Epidermal melanocyte (primary cell): ENCODE results near the gene MAZ.
A peak's percentile ranks its signal among the peaks of the same experiment; 100 is the strongest.
"Not testable (repeated sequence)": the region's sequence is repeated elsewhere in the genome, so short reads cannot be mapped to it uniquely, and the experiment has no call there.

Source experiments
- DNase-seq: peaks from one replicate; pipeline ENCODE4 v3.0.0; 2011; ENCODE audit warnings: low spot score; ENCODE audit not compliant: insufficient read length

MAZ gene

GRCh38 chr16:29784157-29784556 lies 22.2 kb upstream of the MAZ start:
- no peak for DNase-seq

DNA sequence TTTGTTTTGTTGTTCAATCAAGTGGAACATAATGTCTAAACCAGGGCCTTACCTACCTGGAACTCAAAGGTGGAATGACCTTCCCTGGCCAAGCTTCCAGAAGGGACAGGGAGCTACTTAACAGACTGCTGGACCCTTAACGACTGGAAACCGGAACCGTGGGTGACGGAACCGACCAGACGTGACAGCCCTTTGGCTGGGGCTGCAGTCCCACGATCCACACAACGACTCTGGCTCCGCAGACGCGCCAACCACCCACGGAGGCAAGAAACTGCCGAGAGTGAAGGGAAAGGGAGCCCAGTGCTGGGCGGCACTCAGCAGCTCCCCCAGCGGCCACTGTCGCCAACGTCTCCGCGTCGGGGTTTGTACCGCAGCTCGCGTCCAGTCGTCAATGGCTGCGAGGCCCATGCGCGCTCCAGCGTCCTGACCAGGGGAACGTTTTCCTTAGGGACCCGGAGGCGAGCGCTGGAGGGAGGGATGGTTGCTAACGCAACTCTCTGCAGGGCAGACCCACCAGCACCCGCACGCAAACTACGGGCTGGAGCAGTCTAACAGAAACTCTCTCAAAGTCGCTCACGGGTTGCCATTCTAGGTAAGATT lies 21.3 kb upstream of the MAZ start:
- DNase-seq: peak; percentile 65

DNA sequence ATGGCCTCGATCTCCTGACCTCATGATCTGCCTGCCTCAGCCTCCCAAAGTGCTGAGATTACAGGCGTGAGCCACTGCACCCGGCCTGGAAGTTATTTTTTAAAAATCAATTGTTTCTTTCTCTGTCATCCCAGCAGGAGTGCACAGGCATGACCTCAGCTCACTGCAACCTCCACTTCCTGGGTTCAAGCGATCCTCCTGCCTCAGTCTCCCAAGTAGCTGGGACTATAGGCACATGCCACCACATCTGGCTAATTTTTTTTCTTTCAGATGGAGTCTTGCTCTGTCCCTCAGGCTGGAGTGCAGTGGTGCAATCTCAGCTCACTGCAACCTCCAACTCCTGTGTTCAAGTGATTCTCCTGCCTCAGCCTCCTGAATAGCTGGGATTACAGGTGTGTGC lies 19.2 kb upstream of the MAZ start:
- not testable (repeated sequence) for DNase-seq

DNA sequence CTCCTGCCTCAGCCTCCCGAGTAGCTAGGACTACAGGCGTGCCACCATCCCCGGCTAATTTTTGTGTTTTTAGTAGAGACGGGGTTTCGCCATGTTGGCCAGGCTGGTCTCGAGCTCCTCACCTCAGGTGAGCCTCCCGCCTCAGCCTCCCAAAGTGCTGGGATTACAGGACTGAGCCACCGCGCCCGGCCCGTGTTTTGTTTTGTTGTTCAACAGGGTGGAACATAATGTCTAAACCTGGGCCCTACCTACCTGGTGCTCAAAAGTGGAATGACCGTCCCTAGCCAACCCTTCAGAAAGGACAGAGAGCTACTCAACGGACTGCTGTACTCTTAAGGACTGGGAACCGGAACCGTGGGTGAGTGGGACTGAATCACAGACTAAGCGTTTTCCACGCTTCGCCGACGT lies 16.6 kb upstream of the MAZ start:
- DNase-seq: no peak

DNA sequence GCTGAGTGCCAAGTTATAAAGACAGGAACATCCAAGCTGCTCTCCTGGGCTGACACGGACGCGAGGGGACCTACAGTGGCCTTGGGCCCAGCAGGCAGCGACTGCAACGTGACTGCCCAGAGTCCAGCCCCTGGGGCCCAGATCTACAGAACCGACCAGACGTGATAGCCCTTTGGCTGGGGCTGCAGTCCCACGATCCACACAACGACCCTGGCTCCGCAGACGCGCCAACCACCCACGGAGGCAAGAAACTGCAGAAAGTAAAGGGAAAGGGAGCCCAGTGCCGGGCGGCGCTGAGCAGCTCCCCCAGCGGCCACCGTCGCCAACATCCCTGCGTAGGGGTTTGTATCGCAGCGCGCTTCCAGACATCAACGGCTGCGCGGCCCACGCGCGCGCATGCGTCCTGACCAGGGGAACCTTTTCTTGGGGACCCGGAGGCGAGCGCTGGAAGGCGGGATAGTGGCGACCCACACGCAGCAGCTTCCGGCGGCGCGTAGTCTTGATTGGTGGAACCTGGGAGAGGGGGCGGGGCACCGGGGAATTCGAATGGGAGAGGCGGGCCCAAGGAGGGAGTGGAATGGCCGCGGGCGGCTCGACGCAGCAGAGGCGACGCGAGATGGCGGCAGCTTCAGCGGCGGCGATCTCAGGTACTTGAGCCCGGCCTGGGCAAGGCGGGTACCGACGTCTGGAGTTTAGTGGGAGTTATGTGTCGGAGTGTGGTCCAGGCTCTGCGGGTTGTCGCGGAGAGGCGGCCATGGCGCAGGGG lies 16.0 kb upstream of the MAZ start, which contains the start of gene KIF22:
KIF22 (plus strand) TSS at position 569 of the 766 bp plus-strand sequence; CDS start at position 578, 9 bp downstream.
- peak; percentile 98 for DNase-seq

GRCh38 chr16:29790949-29791844 lies 15.1 kb upstream of the MAZ start:
- no peak for DNase-seq

DNA sequence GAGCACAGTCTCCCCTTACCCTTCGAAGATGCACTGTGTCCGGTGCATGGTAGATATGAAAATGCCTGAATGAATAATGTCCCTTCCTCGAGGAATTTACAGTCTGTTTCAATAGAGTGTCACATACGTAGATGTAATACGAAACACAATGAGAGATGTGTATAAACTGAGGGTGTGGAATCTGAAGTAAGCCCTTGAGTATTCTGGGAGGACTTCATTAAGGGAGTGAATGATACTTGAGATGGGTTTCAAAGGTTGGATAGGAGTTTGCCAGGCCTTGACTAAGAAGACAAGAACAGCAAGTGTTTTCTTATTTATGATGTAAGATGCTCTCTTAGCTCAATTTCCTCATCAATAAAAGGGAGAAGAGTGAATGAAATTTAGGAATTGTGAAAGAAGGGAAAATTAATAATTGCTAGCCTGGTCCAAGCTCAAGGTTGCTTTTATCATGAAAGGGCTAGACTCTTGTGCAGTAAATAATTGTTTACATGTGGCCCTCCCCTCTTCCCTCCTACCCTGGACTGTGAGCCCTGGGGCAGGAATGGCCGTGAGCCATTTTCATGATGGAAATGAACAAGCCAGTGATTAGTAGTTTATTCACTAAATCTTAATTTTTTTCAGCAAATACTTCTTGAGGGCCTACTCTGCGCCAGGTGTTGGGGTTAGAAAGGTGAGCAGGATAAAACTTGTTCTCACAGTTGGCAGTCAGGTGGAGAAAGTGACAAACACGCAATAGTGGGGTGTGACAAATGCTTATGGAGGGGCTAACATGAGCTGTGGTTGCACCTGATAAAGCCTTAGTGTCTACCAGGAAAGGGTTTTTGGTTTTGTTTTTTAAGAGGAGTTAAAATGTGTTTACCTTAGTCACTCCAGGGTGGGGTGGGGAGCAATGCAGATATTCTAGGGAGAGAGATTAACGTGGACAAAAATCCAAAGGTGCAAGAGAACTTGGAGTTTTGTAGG lies 14.2 kb upstream of the MAZ start:
- no peak for DNase-seq

GRCh38 chr16:29793153-29793552 lies 13.2 kb upstream of the MAZ start:
- DNase-seq: not testable (repeated sequence)

- DNase-seq: no peak
Measured at GRCh38 chr16:29794231-29794710, 12.1 kb upstream of the MAZ start.

GRCh38 chr16:29802416-29802935 lies 3.9 kb upstream of the MAZ start:
- DNase-seq: no peak

GRCh38 chr16:29804020-29804419 lies 2.3 kb upstream of the MAZ start:
- no peak for DNase-seq

DNA sequence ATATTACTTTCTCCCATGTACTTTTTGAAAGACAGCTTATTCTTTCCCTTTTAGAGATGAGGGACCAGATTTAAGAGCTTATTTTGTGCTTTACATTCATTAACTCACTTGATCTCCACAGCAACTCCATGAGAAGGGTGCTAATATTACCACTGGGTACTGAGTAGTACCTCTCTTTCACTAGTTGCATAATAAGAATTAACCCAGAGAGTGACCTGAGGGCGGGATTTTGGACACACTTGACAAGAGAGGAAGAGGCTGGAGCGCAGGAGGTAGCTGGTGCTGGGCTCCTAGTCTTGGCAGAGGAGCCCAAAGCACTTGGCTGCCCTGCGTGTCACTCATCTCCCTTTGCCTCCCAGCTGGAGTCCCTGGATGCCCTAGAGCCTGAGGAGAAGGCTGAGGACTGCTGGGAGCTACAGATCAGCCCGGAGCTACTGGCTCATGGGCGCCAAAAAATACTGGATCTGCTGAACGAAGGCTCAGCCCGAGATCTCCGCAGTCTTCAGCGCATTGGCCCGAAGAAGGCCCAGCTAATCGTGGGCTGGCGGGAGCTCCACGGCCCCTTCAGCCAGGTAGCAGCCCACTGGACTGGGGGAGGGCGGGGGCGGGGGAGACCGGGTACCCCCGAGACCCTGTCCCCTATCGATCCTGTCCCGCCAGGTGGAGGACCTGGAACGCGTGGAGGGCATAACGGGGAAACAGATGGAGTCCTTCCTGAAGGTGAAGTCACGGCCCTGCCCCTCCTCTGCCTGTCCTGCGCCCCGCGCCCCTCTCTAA lies 1.7 kb upstream of the MAZ start:
- peak; percentile 15 for DNase-seq

GRCh38 chr16:29805232-29806098 lies 864 bp upstream of the MAZ start:
- DNase-seq: peak; percentile 95

GRCh38 chr16:29806641-29807425 lies 504 bp downstream of the MAZ start:
- DNase-seq: peak; percentile 16

DNA sequence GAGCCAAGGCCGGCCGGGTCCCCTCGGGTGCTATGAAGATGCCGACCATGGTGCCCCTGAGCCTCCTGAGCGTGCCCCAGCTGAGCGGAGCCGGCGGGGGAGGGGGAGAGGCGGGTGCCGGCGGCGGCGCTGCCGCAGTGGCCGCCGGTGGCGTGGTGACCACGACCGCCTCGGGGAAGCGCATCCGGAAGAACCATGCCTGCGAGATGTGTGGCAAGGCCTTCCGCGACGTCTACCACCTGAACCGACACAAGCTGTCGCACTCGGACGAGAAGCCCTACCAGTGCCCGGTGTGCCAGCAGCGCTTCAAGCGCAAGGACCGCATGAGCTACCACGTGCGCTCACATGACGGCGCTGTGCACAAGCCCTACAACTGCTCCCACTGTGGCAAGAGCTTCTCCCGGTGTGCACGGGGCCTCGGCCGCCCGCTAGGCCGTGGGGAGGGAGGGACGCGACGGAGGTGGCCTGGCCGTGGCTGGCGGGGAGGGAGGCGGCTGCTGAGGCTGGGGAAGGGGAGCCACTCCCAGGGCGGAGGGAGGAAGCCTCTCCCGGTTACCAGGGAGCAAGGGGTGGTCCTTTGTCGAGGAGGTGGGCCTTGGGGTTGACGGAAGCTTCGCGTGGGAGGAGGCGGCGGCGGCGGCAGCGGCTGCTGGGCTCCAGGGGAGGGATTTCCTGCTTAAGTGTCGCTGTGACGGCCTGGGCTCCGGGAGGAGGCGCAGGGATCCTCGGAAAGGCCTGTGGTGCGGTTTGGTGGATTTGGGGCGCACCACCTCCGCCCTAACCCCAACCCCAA lies 1.3 kb downstream of the MAZ start:
- DNase-seq: peak; percentile 79

DNA sequence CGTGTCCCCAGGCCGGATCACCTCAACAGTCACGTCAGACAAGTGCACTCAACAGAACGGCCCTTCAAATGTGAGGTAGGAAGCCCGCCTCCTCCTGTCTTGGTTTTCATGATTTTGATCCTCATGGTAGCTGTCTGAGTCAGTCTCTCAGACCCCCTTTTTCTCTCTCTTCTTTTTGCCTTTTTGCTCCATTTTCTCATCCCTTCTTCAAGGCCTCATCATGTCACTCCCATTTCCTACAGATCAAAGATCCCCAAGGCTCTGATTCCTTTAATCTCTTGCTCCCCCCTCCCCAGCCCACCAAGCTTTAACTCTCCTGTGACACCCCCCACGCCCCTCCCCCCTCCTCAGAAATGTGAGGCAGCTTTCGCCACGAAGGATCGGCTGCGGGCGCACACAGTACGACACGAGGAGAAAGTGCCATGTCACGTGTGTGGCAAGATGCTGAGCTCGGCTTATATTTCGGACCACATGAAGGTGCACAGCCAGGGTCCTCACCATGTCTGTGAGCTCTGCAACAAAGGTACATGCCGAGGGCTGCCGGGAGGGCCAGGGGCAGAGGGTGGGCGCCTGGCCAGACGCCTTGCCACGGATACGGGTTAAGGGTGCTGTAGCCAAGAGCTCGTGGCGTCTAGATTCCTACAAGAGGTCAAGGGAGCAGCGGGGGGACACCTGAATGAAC lies 2.0 kb downstream of the MAZ start:
- no peak for DNase-seq
